Suprapubic skin (tissue), 4 donors: Measurements from ENCODE around the gene BRINP3. TPM values are rescaled to one million over a fixed set of nuclear protein-coding genes. Genes with fewer than 3 reads are reported as not detected.
"Not testable (repeated sequence)": the region's sequence is repeated elsewhere in the genome, so short reads cannot be mapped to it uniquely, and the experiment has no call there.

Experiments used
- DNase-seq, 2 donors: peaks; one replicate each; pipeline ENCODE4 v3.0.0-alpha.2; 2019; ENCODE audit warnings: low spot score in 2 of 2
- H3K27ac ChIP-seq: fragments of 200-600 bp; sonication (generic); one replicate; pipeline ENCODE4 v1.5.1; 2019
- H3K27me3 ChIP-seq: fragments of 200-600 bp; sonication (generic); one replicate; pipeline ENCODE4 v1.5.1; 2019
- H3K36me3 ChIP-seq: fragments of 200-600 bp; sonication (generic); one replicate; pipeline ENCODE4 v1.5.1; 2019
- H3K4me1 ChIP-seq: fragments of 200-600 bp; sonication (generic); one replicate; pipeline ENCODE4 v1.5.1; 2019
- H3K4me3 ChIP-seq: fragments of 200-600 bp; sonication (generic); one replicate; pipeline ENCODE4 v1.5.1; 2019; ENCODE audit warnings: mild to moderate bottlenecking
- H3K9me3 ChIP-seq: fragments of 200-600 bp; sonication (generic); one replicate; pipeline ENCODE4 v1.5.1; 2019
- EP300 ChIP-seq: sonication (generic); formaldehyde crosslinking; IDR thresholded peaks from one replicate; pipeline ENCODE4 v1.6.1; 2017; ENCODE audit warnings: antibody characterized with exemption
- POLR2A ChIP-seq, 2 donors: fragments of 450-650 bp; IDR thresholded peaks; one replicate each; pipeline ENCODE4 v1.6.1; 2017; ENCODE audit warnings: antibody characterized with exemption in 2 of 2, mild to moderate bottlenecking in 2 of 2, moderate library complexity in 2 of 2
- POLR2AphosphoS5 ChIP-seq, 3 donors: sonication (generic); formaldehyde crosslinking; IDR thresholded peaks; one replicate each; pipeline ENCODE4 v1.6.1; 2017; ENCODE audit warnings: antibody characterized with exemption in 3 of 3
- WGBS: methylation state at CpG from one replicate; pipeline ENCODE4 v1.1.5; 2018; 5-methylcytosine and 5-hydroxymethylcytosine counted together
- total RNA-seq, 4 donors: library from RNA; depleted of rRNA; stranded (reverse); fragments of >200 nt; gene quantifications; one replicate each; pipeline ENCODE4 v1.1.0, GENCODE V29; 2016
- TF ChIP-seq, protein P1 (sequence below), 2 donors: fragments of 200-600 bp in 1 of 2; fragments of 450-650 bp in 1 of 2; sonication (generic) in 1 of 2; IDR thresholded peaks; one replicate each; pipeline ENCODE4 v1.5.1; 2016 to 2019; ENCODE audit warnings: antibody characterized with exemption in 2 of 2, mild to moderate bottlenecking in 1 of 2, moderate library complexity in 1 of 2

The BRINP3 gene
- total RNA-seq = under 1 TPM in 2 of 4 donors, not detected in 2; 0.13 to 0.53 TPM

- TF ChIP-seq, protein P1, sequence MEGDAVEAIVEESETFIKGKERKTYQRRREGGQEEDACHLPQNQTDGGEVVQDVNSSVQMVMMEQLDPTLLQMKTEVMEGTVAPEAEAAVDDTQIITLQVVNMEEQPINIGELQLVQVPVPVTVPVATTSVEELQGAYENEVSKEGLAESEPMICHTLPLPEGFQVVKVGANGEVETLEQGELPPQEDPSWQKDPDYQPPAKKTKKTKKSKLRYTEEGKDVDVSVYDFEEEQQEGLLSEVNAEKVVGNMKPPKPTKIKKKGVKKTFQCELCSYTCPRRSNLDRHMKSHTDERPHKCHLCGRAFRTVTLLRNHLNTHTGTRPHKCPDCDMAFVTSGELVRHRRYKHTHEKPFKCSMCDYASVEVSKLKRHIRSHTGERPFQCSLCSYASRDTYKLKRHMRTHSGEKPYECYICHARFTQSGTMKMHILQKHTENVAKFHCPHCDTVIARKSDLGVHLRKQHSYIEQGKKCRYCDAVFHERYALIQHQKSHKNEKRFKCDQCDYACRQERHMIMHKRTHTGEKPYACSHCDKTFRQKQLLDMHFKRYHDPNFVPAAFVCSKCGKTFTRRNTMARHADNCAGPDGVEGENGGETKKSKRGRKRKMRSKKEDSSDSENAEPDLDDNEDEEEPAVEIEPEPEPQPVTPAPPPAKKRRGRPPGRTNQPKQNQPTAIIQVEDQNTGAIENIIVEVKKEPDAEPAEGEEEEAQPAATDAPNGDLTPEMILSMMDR (IDR thresholded peaks at IDR 0.05) = no peak
- TF ChIP-seq POLR2A (IDR thresholded peaks at IDR 0.05) = no peak
- no peak for TF ChIP-seq EP300
- no peak for TF ChIP-seq POLR2AphosphoS5 (IDR thresholded peaks at IDR 0.05)
- peaks cover 54% of the 10 kb centered on the region for H3K27me3 ChIP-seq
- WGBS = 1% methylated on average over 4 of the region's 4 CpGs
- no peak within 1 kb of the TSS for H3K27ac ChIP-seq
- no peak for DNase-seq
- peak within 1 kb of the TSS; percentile 40 for H3K4me3 ChIP-seq
- H3K36me3 ChIP-seq = no peaks in the 10 kb centered on the region
- H3K4me1 ChIP-seq = peaks cover 34% of the 10 kb centered on the region
- no peaks in the 10 kb centered on the region for H3K9me3 ChIP-seq
Observed at GRCh38 chr1:190477762-190478148, at the start of gene BRINP3. Gene BRINP3, minus strand, starts transcription at chr1:190477864.

DNA sequence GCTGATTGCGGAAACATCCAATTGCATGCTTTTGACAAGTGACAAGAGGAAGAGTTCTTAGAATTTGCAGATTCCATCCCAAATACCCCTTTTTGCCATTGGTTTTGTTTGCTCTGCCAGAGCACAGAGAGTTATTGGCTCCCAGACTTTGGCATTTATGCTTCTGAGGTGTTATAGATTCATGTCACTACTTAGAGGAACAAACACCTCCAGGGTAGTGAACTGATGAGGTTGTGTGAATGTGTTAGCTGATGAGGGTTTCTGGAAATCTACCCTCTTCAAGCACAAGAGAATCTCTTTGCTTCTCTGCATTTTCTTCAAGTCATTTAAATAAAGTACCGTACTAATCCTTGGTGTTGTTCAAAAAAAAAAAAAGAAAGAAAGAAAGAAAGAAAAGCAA lies 33.9 kb upstream of the BRINP3 start:
- H3K27ac ChIP-seq = no peak overlapping the region
- TF ChIP-seq POLR2AphosphoS5 (IDR thresholded peaks at IDR 0.05) = no peak
- no peak for TF ChIP-seq POLR2A (IDR thresholded peaks at IDR 0.05)
- TF ChIP-seq, protein P1 (IDR thresholded peaks at IDR 0.05) = no peak
- no peak for TF ChIP-seq EP300
- DNase-seq = no peak
- H3K36me3 ChIP-seq = no peaks in the 10 kb centered on the region
- no peaks in the 10 kb centered on the region for H3K27me3 ChIP-seq
- no peaks in the 10 kb centered on the region for H3K9me3 ChIP-seq
- H3K4me1 ChIP-seq = no peaks in the 10 kb centered on the region
- WGBS = 84% methylated on average over 2 of the region's 2 CpGs
- no peak overlapping the region for H3K4me3 ChIP-seq

DNA sequence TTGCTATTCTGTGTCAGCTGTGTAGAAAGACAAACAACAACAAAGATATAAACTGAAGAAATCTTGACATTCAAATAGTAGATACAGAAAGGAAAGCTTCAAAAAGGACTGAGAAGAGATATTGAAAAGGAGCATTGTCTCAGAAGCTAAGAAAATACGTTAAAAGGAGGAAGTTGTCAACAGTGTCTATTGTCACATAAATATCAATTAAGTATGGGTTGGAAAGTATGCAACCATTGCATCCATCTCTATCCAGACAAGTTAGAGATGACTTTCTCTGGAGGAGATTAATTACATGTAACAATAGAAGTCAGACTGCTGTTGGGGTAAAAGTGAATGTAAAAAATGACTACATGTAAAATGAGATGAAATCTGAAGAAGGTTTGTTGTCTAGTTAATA lies 29.7 kb upstream of the BRINP3 start:
- 29% methylated on average over 1 of the region's 1 CpG for WGBS

DNA sequence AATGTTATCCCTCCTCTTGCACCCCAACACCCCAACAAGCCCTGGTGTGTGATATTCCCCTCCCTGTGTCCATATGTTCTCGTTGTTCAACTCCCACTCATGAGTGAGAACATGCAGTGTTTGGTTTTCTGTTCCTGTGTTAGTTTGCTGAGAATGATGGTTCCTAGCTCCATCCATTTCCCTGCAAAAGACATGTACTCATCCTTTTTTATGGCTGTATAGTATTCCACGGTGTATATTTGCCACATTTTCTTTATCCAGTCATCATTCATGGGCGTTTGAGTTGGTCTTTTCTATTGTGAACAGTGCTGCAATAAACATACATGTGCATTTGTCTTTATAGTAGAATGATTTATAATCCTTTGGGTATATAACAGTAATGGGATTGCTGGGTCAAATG lies 26.9 kb upstream of the BRINP3 start:
- not testable (repeated sequence) for H3K27me3 ChIP-seq, DNase-seq, H3K27ac ChIP-seq, H3K4me3 ChIP-seq, H3K4me1 ChIP-seq, H3K36me3 ChIP-seq, H3K9me3 ChIP-seq
- 81% methylated on average over 3 of the region's 3 CpGs for WGBS

More for the DNA sequence above, 29.7 kb upstream of the BRINP3 start:
- no peaks in the 10 kb centered on the region for H3K36me3 ChIP-seq
- H3K9me3 ChIP-seq = no peaks in the 10 kb centered on the region
- no peak overlapping the region for H3K27ac ChIP-seq
- H3K4me3 ChIP-seq = no peak overlapping the region
- DNase-seq = no peak
- TF ChIP-seq, protein P1 (IDR thresholded peaks at IDR 0.05) = no peak
- TF ChIP-seq POLR2AphosphoS5 (IDR thresholded peaks at IDR 0.05) = no peak
- no peak for TF ChIP-seq EP300
- TF ChIP-seq POLR2A (IDR thresholded peaks at IDR 0.05) = no peak
- H3K4me1 ChIP-seq = no peaks in the 10 kb centered on the region
- no peaks in the 10 kb centered on the region for H3K27me3 ChIP-seq

DNA sequence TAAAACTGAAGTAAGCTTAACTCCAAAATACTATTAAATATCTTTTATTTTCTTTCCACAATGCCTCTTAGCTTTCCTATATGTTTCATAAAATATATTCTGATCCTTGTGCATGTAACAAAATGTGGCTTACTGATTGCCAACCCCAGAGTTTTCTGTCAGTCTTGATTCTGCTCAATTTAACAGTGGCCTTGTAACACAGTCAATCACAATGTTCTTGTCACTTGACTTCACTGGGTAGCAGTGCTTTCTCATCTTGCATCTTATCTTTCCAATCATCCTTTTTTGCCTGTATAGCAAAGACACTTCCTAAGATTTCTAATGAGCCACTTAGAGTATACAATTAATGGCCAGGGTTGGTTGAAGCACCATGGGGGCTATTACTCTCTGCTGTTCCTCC lies 19.9 kb upstream of the BRINP3 start:
- Histone ChIP-seq H3K36me3 (no peaks in the 10 kb centered on the region), H3K9me3 (no peaks in the 10 kb centered on the region), H3K27me3 (no peaks in the 10 kb centered on the region), H3K4me3 (no peak overlapping the region), H3K4me1 (no peaks in the 10 kb centered on the region), H3K27ac (no peak overlapping the region)
- no peak for DNase-seq
- TF ChIP-seq POLR2A (IDR thresholded peaks at IDR 0.05) (no peak), POLR2AphosphoS5 (IDR thresholded peaks at IDR 0.05) (no peak), EP300 (no peak)
- TF ChIP-seq, protein P1 (IDR thresholded peaks at IDR 0.05) = no peak

GRCh38 chr1:190494451-190494850 lies 16.8 kb upstream of the BRINP3 start:
- 86% methylated on average over 4 of the region's 4 CpGs for WGBS
- no peak for TF ChIP-seq POLR2AphosphoS5 (IDR thresholded peaks at IDR 0.05)
- no peak for TF ChIP-seq POLR2A (IDR thresholded peaks at IDR 0.05)
- TF ChIP-seq EP300 = no peak
- TF ChIP-seq, protein P1 (IDR thresholded peaks at IDR 0.05) = no peak

More at GRCh38 chr1:190494451-190494850, 16.8 kb upstream of the BRINP3 start:
- no peaks in the 10 kb centered on the region for H3K36me3 ChIP-seq
- no peak overlapping the region for H3K27ac ChIP-seq
- H3K9me3 ChIP-seq = no peaks in the 10 kb centered on the region
- no peaks in the 10 kb centered on the region for H3K27me3 ChIP-seq
- no peak overlapping the region for H3K4me3 ChIP-seq
- H3K4me1 ChIP-seq = no peaks in the 10 kb centered on the region
- no peak for DNase-seq
